Adrenal gland (tissue), 12 donors: ENCODE measurements around the gene STXBP3. TPM values are rescaled to one million over a fixed set of nuclear protein-coding genes. Genes with fewer than 3 reads are reported as not detected.

Experiments used
- DNase-seq, 7 donors: peaks; one replicate each; pipeline ENCODE4 v3.0.0-alpha.2; 2019 to 2020
- H3K27ac ChIP-seq, 5 donors: fragments of 200-600 bp; sonication (generic) in 4 of 5; 1 replicate in 3 of 5; 2 replicates in 2 of 5; pipeline versions ENCODE4 v1.5.1 to v1.8.0; 2016 to 2020; ENCODE audit warnings: mild to moderate bottlenecking in 1 of 5
- H3K27me3 ChIP-seq: fragments of 200-600 bp; 2 replicates; pipeline ENCODE4 v1.8.0; 2021
- H3K36me3 ChIP-seq, 2 donors: fragments of 200-600 bp; replicated peaks in 1 of 2; 1 replicate in 1 of 2; 2 replicates in 1 of 2; pipeline versions ENCODE4 v1.5.1 to v1.8.0; 2018 to 2022
- H3K4me1 ChIP-seq, 2 donors: fragments of 200-600 bp; replicated peaks in 1 of 2; 1 replicate in 1 of 2; 2 replicates in 1 of 2; pipeline versions ENCODE4 v1.5.1 to v1.8.0; 2018 to 2021
- H3K4me3 ChIP-seq, 4 donors: fragments of 200-600 bp; sonication (generic) in 3 of 4; one replicate each; pipeline ENCODE4 v1.5.1; 2016 to 2018
- H3K9me3 ChIP-seq, 3 donors: fragments of 200-600 bp; sonication (generic) in 1 of 3; replicated peaks in 1 of 3; 1 replicate in 2 of 3; 2 replicates in 1 of 3; pipeline versions ENCODE4 v1.5.1 to v1.8.0; 2016 to 2021
- POLR2A ChIP-seq, 2 donors: fragments of 450-650 bp; IDR thresholded peaks; one replicate each; pipeline ENCODE4 v1.6.1; 2017; ENCODE audit warnings: antibody characterized with exemption in 2 of 2, mild to moderate bottlenecking in 2 of 2, moderate library complexity in 1 of 2
- WGBS, 4 donors: extraction: QIAGEN DNeasy Blood & Tissue Kit in 2 of 4; methylation state at CpG; one replicate each; pipeline versions ENCODE4 v1.1.5 to v1.1.7; 2013 to 2017; 5-methylcytosine and 5-hydroxymethylcytosine counted together
- intact Hi-C, 2 donors: fragments of 100-400 bp; cut with DNase I; formaldehyde crosslinking; loops; one replicate each; pipeline versions ENCODE4 v1.14.1 to v1.15.0; 2022 to 2023
- polyA plus RNA-seq, 3 donors: library from polyadenylated mRNA; stranded (reverse); fragments of 200-250 nt in 2 of 3; fragments of 350-450 nt in 1 of 3; fragmentation: Illumina TruSeq in 1 of 3; extraction: RNeasy Lipid Tissue Mini Kit (QIAGEN cat#74804) in 1 of 3; gene quantifications; one replicate each; pipeline ENCODE4 v1.2.3, GENCODE V29; 2013 to 2014
- total RNA-seq, 9 donors: library from RNA; depleted of rRNA in 4 of 9; stranded (reverse); fragments of >200 nt in 4 of 9; fragments of 120-200 nt in 1 of 9; fragmentation: NEBNext Ultra II Directional in 1 of 9; extraction: Animal tissue kit (Norgen Biotek cat#: 25700) in 1 of 9; gene quantifications; one replicate each; pipeline versions ENCODE4 v1.1.0 to v1.2.4, GENCODE V29; 2013 to 2023
- TF ChIP-seq, protein P1 (sequence below), 6 experiments: fragments of 450-650 bp in 4 of 6; fragments of 200-600 bp in 2 of 6; sonication (generic) in 1 of 6; IDR thresholded peaks; 1 replicate in 5 of 6; 2 replicates in 1 of 6; pipeline versions ENCODE4 v1.5.1 to v1.8.0; 2016 to 2021; ENCODE audit warnings: antibody characterized with exemption in 6 of 6, mild to moderate bottlenecking in 2 of 6, moderate library complexity in 1 of 6
- donor health status: healthy with polysubstance abuse.
- donor health status: Bipolar disorder and iron deficiency.
- donor health status: DM: yes; HTN: yes; CAD: no.
- donor health status: DM: no; HTN: no; CAD: no.
- donor health status: DM: no; HTN: no; CAD: no.
- donor health status: DM: yes; HTN: yes; CAD: no.

The STXBP3 gene
- total and polyA plus RNA-seq, 12 donors = 35.1 to 63.2 (median 43.8) TPM

DNA sequence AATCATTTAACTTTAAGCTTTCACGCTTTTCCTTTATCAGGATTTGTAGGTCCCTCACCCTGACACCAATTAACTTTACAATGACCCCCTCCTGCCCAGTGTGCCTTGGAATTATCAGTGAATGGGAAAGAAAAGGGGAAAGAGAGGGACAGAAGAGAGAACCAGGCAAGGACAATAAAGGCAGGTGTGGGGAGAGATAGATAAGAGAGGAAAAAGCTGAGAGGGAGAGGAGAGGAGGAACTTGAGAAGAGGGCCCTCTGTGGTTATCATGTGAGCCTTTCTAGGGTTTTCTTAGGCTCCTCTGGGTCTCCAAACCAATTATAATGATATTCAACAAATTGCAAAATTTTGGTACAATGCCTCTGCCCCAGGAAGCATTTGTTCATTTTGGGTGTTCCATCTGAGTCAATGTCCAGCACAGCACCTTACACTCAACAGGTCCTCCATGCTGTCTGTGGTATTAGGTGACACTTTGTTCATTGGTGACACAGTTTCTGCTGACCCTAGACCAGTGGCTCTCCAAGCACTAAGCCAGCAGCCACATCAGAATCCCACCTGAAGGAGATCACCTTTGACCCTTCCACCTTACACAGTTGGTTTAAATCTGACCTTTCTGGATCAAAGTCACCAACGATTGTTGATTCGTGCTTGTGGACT, 96.2 kb downstream of the STXBP3 start:
- no peak for DNase-seq
- intact Hi-C loops = no loop called here
- Histone ChIP-seq H3K4me3 (no peak overlapping the region), H3K36me3 (no peaks in the 10 kb centered on the region), H3K27ac (no peak overlapping the region), H3K27me3 (no peaks in the 10 kb centered on the region), H3K4me1 (no peaks in the 10 kb centered on the region), H3K9me3 (no peaks in the 10 kb centered on the region)
- TF ChIP-seq, protein P1, sequence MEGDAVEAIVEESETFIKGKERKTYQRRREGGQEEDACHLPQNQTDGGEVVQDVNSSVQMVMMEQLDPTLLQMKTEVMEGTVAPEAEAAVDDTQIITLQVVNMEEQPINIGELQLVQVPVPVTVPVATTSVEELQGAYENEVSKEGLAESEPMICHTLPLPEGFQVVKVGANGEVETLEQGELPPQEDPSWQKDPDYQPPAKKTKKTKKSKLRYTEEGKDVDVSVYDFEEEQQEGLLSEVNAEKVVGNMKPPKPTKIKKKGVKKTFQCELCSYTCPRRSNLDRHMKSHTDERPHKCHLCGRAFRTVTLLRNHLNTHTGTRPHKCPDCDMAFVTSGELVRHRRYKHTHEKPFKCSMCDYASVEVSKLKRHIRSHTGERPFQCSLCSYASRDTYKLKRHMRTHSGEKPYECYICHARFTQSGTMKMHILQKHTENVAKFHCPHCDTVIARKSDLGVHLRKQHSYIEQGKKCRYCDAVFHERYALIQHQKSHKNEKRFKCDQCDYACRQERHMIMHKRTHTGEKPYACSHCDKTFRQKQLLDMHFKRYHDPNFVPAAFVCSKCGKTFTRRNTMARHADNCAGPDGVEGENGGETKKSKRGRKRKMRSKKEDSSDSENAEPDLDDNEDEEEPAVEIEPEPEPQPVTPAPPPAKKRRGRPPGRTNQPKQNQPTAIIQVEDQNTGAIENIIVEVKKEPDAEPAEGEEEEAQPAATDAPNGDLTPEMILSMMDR (IDR thresholded peaks at IDR 0.05) = no peak
- TF ChIP-seq POLR2A (IDR thresholded peaks at IDR 0.05) = no peak
- 61 to 82% (median 66%) methylated on average over 3 of the region's 3 CpGs for WGBS, 4 donors

DNA sequence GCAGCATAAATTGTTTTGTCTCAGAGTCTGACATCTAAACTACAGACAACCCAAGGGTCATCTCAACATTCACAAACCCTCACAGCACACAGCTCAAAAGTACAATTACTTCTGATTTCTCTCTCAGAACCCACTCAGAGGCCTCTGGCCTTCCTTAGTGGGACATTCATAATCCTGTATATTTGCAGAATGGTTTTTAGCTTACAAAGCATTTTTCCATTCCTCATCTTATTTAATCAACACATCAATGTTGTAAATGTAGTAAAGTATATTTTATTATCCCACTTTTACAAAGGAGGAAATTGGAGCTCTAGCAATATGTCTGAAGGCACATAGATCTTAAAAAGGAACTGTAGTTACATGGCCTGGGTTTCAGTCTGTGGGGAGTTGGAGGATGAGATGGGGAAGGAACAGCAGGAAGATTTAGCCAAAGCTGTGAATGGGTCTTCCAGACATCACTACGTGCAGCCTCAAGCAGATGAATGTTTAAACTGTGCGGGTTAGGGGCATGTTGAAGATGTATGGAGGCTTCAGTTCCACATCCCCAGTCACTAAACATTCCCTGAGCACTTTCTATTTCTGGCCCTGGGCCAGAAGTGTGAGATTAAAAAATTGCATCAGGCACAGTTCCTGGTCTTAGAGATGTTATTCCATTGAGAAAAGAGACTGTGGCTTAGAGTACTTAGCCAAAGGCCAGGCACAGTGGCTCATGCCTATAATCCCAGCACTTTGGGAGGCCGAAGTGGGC, 97.1 kb downstream of the STXBP3 start:
- no peak overlapping the region for H3K27ac ChIP-seq
- TF ChIP-seq POLR2A (IDR thresholded peaks at IDR 0.05) = no peak
- TF ChIP-seq, protein P1 (IDR thresholded peaks at IDR 0.05) = no peak

DNA sequence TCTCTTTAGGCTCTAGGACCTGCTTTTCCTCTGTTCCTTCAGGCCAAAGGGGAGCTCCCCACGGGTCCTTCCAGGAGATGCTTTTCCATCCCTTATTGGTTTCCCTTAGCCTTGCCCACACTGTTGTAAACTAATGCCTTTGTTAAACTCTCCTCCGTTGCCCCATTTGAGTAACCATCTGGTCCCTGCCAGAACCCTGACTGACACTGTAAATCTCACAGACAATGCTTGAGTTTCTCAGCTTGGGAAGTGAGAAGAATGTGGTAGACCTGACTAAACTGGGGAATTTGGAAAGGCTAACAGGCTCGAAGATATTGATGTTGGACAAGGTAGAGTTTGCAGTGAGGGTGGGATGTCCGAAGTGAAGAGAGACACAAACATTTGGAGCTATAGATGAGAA, 99.0 kb downstream of the STXBP3 start:
- Histone ChIP-seq H3K9me3 (no peaks in the 10 kb centered on the region), H3K4me3 (no peak overlapping the region), H3K36me3 (no peaks in the 10 kb centered on the region), H3K27me3 (no peaks in the 10 kb centered on the region), H3K4me1 (no peaks in the 10 kb centered on the region), H3K27ac (no peak overlapping the region)
- DNase-seq = no peak
- no peak for TF ChIP-seq POLR2A (IDR thresholded peaks at IDR 0.05)
- TF ChIP-seq, protein P1 (IDR thresholded peaks at IDR 0.05) = no peak
- WGBS, 4 donors = 82 to 89% (median 86%) methylated on average over 4 of the region's 4 CpGs
- intact Hi-C loops = no loop called here

More for the DNA sequence above, 97.1 kb downstream of the STXBP3 start:
- no peak for DNase-seq
- H3K4me3 ChIP-seq = no peak overlapping the region
- H3K36me3 ChIP-seq = no peaks in the 10 kb centered on the region
- no peaks in the 10 kb centered on the region for H3K9me3 ChIP-seq
- intact Hi-C loops = no loop called here
- 80 to 88% (median 85%) methylated on average over 3 of the region's 3 CpGs for WGBS, 4 donors
- no peaks in the 10 kb centered on the region for H3K4me1 ChIP-seq
- no peaks in the 10 kb centered on the region for H3K27me3 ChIP-seq

DNA sequence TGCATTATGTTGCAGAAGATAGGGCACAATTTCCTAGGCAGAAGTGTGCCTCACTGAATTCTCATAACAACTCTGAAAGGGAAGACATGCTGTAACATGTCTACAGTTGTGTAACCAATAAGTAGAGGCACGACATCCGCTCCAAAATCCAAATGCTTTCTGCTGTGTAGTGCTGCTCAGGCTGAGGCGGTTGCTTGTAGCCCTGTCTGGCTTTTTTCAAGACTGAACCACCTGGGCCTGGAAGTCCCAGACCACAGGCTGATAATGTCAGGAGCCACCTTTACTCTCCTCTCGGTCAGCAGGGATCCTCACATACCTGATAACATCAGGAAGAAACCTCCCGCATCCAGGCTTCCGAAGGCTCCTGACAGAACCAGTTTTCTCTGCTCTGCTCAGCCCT, 99.5 kb downstream of the STXBP3 start:
- no peaks in the 10 kb centered on the region for H3K9me3 ChIP-seq
- no peak overlapping the region for H3K27ac ChIP-seq
- no peak for DNase-seq
- no peaks in the 10 kb centered on the region for H3K36me3 ChIP-seq
- no peak overlapping the region for H3K4me3 ChIP-seq
- no peaks in the 10 kb centered on the region for H3K27me3 ChIP-seq
- 87 to 95% (median 88%) methylated on average over 5 to 6 of the region's 6 CpGs for WGBS, 4 donors
- intact Hi-C loops = no loop called here
- H3K4me1 ChIP-seq = no peaks in the 10 kb centered on the region
- no peak for TF ChIP-seq POLR2A (IDR thresholded peaks at IDR 0.05)
- TF ChIP-seq, protein P1 (IDR thresholded peaks at IDR 0.05) = no peak
